ENCODE results near the gene PPARA.

DNA sequence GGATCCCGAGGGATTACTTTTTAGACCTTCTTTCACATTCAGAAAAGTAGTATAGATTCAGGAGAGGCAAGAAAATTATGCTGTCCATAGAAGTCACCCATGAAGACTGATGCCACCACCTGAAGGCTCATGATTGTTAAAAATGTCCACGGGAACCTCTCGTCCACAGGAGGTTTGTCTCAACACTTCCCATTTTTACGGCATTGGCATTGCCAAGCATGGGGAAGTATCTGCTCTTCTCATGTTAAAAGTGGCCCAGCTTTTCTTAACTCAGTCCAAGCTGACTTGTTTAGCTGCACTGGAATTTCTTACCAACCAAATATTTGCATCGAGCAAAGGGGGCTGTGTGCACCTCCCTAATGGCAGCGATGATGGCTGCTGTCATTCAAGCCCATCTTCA lies 90.2 kb downstream of the PPARA start:
- TF ChIP-seq EZH2 (IDR thresholded peaks at IDR 0.05; ENCODE audit: insufficient read depth, poor library complexity, severe bottlenecking) (no peak), EZH2phosphoT487 (IDR thresholded peaks at IDR 0.05; ENCODE audit: insufficient read depth, low read depth) (no peak)

Measured in GM23248 (cell line).